HUES64 (cell line): ENCODE measurements around the gene LRRC59.

ENCODE experiments used
- H3K27ac ChIP-seq: 2 replicates; pipeline ENCODE4 v1.7.0; 2013; ENCODE audit warnings: low read depth, low read length, inconsistent platforms
- H3K27me3 ChIP-seq: 2 replicates; pipeline ENCODE4 v1.6.1; 2013; ENCODE audit warnings: mild to moderate bottlenecking, low read length; ENCODE audit not compliant: insufficient read depth
- H3K36me3 ChIP-seq: 2 replicates; pipeline ENCODE4 v1.6.1; 2013; ENCODE audit warnings: mild to moderate bottlenecking, low read length; ENCODE audit not compliant: insufficient read depth
- H3K4me1 ChIP-seq: 2 replicates; pipeline ENCODE4 v1.6.1; 2013; ENCODE audit warnings: mild to moderate bottlenecking, low read length, moderate library complexity; ENCODE audit not compliant: insufficient read depth
- H3K4me3 ChIP-seq: 2 replicates; pipeline ENCODE4 v1.5.1; 2013; ENCODE audit warnings: mild to moderate bottlenecking, low read length, moderate library complexity
- H3K9ac ChIP-seq: 2 replicates; pipeline ENCODE4 v1.6.1; 2013; ENCODE audit warnings: mild to moderate bottlenecking, low read depth, low read length
- H3K9me3 ChIP-seq: 2 replicates; pipeline ENCODE4 v1.6.1; 2013; ENCODE audit warnings: low read depth, low read length; ENCODE audit not compliant: insufficient read depth
- WGBS: fragments of 150-250, 120-280 bp; methylation state at CpG from one replicate; pipeline ENCODE4 v1.1.7; 2013; ENCODE audit warnings: missing lambda C conversion rate; 5-methylcytosine and 5-hydroxymethylcytosine counted together

The LRRC59 gene

GRCh38 chr17:50358177-50358576 is 39.1 kb downstream of the LRRC59 start:
- no peak overlapping the region for H3K4me3 ChIP-seq
- peaks cover 63% of the 10 kb centered on the region for H3K36me3 ChIP-seq
- no peaks in the 10 kb centered on the region for H3K9me3 ChIP-seq
- H3K27me3 ChIP-seq = no peaks in the 10 kb centered on the region
- WGBS = 96% methylated on average over 17 of the region's 17 CpGs
- H3K9ac ChIP-seq = no peak overlapping the region
- no peak overlapping the region for H3K27ac ChIP-seq
- H3K4me1 ChIP-seq = peaks cover 8% of the 10 kb centered on the region

DNA sequence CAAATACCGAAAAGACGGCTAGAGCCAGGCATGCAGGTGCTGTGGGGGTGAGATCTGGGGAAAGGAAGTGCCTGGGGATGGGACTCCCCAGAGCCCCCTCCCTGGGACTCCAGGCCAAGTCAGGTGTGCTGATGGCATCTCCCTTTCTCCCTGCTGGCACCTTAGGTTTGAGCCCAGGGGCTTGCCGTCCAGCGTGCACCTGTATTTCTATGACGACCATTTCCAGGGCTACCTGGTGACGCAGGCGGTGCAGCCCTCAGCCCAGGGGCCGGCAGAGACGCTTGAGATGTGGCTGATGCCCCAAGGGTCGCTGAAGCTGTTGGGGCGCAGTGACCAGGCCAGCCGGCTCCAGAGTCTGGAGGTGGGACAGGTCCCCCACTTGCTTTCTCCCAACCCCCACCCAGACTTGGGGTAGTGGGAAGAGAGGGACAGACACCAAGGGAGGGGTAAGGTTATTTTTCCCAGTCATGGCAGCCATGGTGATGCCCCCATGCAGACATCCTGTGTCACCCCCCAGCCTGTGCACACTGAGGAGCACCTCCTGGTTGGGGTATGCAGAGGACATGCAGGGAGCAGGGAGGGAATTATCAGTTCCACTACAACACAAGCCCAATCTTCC is 40.3 kb downstream of the LRRC59 start:
- H3K4me1 ChIP-seq = no peaks in the 10 kb centered on the region
- no peaks in the 10 kb centered on the region for H3K9me3 ChIP-seq
- peaks cover 63% of the 10 kb centered on the region for H3K36me3 ChIP-seq
- H3K9ac ChIP-seq = no peak overlapping the region
- WGBS = 97% methylated on average over 12 of the region's 12 CpGs
- H3K27me3 ChIP-seq = no peaks in the 10 kb centered on the region
- no peak overlapping the region for H3K27ac ChIP-seq
- no peak overlapping the region for H3K4me3 ChIP-seq

GRCh38 chr17:50356418-50356817 is 40.9 kb downstream of the LRRC59 start:
- Histone ChIP-seq H3K4me3 (no peak overlapping the region), H3K27me3 (no peaks in the 10 kb centered on the region), H3K9ac (no peak overlapping the region), H3K9me3 (no peaks in the 10 kb centered on the region), H3K27ac (no peak overlapping the region), H3K36me3 (peaks cover 63% of the 10 kb centered on the region), H3K4me1 (no peaks in the 10 kb centered on the region)
- 96% methylated on average over 12 of the region's 12 CpGs for WGBS

DNA sequence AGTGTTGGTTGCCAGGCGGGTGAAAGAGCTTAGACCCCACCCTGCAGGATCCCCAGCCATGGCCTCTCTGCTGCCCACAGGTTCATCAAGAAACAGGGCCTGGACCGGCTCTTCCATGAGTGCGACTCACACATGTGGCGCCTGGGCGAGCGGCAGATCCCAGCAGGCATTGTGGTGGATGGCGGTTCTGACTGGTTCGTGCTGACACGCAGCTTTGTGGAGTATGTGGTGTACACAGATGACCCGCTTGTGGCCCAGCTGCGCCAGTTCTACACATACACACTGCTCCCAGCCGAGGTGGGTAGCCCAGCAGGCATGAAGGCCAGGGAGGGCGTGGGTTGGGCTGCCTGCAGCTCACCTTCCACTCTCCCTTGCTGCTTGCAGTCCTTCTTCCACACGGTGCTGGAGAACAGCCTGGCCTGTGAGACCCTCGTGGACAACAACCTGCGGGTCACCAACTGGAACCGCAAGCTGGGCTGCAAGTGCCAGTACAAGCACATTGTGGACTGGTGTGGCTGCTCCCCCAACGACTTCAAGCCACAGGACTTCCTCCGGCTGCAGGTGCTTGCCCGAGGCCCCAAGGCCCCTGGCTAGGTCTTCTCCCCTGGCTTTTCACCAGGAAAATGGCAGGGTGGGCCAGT is 41.5 kb downstream of the LRRC59 start:
- no peak overlapping the region for H3K4me3 ChIP-seq
- WGBS = 96% methylated on average over 20 of the region's 20 CpGs
- no peaks in the 10 kb centered on the region for H3K27me3 ChIP-seq
- no peak overlapping the region for H3K9ac ChIP-seq
- no peak overlapping the region for H3K27ac ChIP-seq
- H3K9me3 ChIP-seq = no peaks in the 10 kb centered on the region
- no peaks in the 10 kb centered on the region for H3K4me1 ChIP-seq
- peaks cover 63% of the 10 kb centered on the region for H3K36me3 ChIP-seq

DNA sequence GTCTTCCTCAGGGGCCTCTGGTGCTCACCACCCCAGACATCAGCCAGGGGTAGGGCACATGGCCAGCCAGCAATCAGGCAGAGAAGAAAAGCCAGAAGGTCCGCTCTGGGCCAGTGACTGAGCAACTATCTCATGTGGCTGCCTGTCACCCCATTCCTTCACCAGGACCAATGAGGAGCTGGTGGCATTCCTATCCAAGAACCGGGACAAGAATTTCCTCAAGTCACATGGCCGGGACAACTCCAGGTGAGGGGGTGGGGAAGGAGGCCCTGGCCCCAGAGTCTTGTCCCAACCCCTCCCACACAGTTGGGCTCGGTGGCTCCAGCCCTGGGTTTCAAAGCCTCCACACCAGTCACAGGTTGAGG is 42.0 kb downstream of the LRRC59 start:
- WGBS = 100% methylated on average over 2 of the region's 4 CpGs
- H3K9me3 ChIP-seq = no peaks in the 10 kb centered on the region
- H3K4me1 ChIP-seq = no peaks in the 10 kb centered on the region
- no peaks in the 10 kb centered on the region for H3K27me3 ChIP-seq
- peaks cover 63% of the 10 kb centered on the region for H3K36me3 ChIP-seq
- H3K4me3 ChIP-seq = no peak overlapping the region
- no peak overlapping the region for H3K27ac ChIP-seq
- no peak overlapping the region for H3K9ac ChIP-seq

GRCh38 chr17:50354776-50355175 is 42.5 kb downstream of the LRRC59 start:
- Histone ChIP-seq H3K27me3 (no peaks in the 10 kb centered on the region), H3K27ac (no peak overlapping the region), H3K9ac (no peak overlapping the region), H3K4me3 (no peak overlapping the region), H3K36me3 (peaks cover 58% of the 10 kb centered on the region), H3K4me1 (no peaks in the 10 kb centered on the region), H3K9me3 (no peaks in the 10 kb centered on the region)
- WGBS = 96% methylated on average over 13 of the region's 13 CpGs

- Histone ChIP-seq H3K4me1 (no peaks in the 10 kb centered on the region), H3K9me3 (no peaks in the 10 kb centered on the region), H3K27ac (no peak overlapping the region), H3K27me3 (no peaks in the 10 kb centered on the region), H3K36me3 (peaks cover 52% of the 10 kb centered on the region), H3K4me3 (no peak overlapping the region), H3K9ac (no peak overlapping the region)
- WGBS = 95% methylated on average over 15 of the region's 15 CpGs
Measured at GRCh38 chr17:50354198-50354597, 43.1 kb downstream of the LRRC59 start.

DNA sequence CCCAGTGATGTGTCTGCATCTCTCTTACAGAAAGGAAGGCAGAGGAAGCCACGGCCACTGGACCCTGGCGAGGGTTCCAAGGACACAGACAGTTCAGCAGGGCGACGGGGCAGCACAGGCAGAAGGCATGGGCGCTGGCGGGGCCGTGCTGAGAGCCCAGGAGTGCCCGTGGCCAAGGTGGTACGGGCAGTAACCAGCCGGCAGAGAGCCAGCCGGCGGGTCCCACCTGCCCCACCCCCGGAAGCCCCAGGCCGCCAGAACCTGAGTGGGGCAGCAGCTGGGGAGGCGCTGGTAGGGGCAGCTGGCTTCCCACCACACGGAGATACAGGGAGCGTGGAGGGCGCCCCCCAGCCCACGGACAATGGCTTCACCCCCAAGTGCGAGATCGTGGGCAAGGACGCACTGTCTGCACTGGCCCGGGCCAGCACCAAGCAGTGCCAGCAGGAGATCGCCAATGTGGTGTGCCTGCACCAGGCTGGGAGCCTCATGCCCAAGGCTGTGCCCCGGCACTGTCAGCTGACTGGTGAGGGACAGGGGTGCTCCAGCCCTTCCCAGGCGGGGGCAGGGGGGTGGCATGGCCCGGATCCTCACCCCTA is 43.6 kb downstream of the LRRC59 start:
- WGBS = 94% methylated on average over 27 of the region's 27 CpGs
- Histone ChIP-seq H3K4me1 (peaks cover 1% of the 10 kb centered on the region; the same call in 1 of the 2 replicates), H3K36me3 (peaks cover 47% of the 10 kb centered on the region), H3K9me3 (no peaks in the 10 kb centered on the region), H3K4me3 (no peak overlapping the region), H3K9ac (no peak overlapping the region), H3K27me3 (no peaks in the 10 kb centered on the region), H3K27ac (no peak overlapping the region)

DNA sequence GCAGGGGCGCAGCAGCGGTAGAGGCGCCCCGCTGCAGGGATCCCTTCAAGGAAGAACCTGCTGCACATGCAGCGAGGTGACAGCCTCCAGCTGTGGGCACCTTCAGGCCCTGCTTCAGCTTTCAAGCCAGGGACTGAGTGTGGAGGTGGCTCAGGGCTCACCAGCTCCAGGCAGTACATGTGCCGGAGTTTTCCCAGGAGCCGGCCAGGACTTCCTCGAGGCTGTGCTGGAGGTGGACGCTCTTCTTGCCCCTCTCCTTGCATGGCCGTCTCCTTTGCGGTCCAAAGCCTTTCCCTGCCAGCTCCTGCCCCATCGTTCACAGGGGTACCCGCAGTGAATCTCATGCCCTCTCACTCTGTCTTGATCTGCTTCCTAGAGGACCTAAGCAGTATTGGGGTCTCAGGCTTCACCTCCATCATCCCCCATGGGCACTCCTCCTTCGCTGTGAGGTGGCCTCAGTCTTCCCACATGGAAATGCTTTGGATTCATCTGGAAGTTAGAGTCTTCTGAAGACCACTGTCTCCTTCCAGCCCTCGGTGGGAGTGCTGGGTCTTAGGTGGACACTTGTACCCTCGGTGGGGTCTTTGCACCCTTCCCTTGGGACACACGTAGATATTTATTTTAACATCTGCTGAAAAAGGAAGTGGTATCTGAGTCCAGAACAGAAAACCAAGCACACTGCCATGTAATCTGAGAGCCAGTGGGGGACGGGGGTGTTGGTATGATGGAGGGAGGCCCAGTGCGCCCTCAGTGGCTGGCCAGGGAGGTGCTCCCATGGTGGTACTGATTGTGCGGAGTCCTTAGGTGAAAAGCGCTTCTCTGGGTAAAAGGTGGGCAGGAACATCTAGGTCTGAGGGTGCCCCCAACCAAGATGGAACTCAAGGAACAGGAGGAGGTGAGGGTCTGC is 44.4 kb downstream of the LRRC59 start:
- Histone ChIP-seq H3K36me3 (peaks cover 40% of the 10 kb centered on the region), H3K27me3 (no peaks in the 10 kb centered on the region), H3K9ac (no peak overlapping the region), H3K27ac (no peak overlapping the region), H3K4me3 (no peak overlapping the region), H3K4me1 (peaks cover 7% of the 10 kb centered on the region; the same call in 1 of the 2 replicates), H3K9me3 (no peaks in the 10 kb centered on the region)
- WGBS = 91% methylated on average over 21 of the region's 21 CpGs

- H3K27me3 ChIP-seq = no peaks in the 10 kb centered on the region
- no peaks in the 10 kb centered on the region for H3K9me3 ChIP-seq
- H3K36me3 ChIP-seq = peaks cover 35% of the 10 kb centered on the region
- no peak overlapping the region for H3K9ac ChIP-seq
- no peak overlapping the region for H3K27ac ChIP-seq
- WGBS = 93% methylated on average over 6 of the region's 6 CpGs
- H3K4me3 ChIP-seq = no peak overlapping the region
- peaks cover 13% of the 10 kb centered on the region; the same call in 1 of the 2 replicates for H3K4me1 ChIP-seq
Measured at GRCh38 chr17:50352072-50352692, 45.1 kb downstream of the LRRC59 start.
